Myocyte (in vitro differentiated cells): ENCODE measurements around the gene B9D2. TPM values are rescaled to one million over a fixed set of nuclear protein-coding genes. Genes with fewer than 3 reads are reported as not detected.

ENCODE experiments used
- DNase-seq: peaks from one replicate; pipeline ENCODE4 v3.0.0-alpha.2; 2012; ENCODE audit warnings: low read depth
- total RNA-seq: library from RNA; depleted of rRNA; stranded (reverse); fragments of >200 nt; gene quantifications from 2 replicates; pipeline ENCODE4 v1.2.3, GENCODE V29; 2014

Gene B9D2
- total RNA-seq, 1 donor from 2014 or later, result 3.5 TPM

DNA sequence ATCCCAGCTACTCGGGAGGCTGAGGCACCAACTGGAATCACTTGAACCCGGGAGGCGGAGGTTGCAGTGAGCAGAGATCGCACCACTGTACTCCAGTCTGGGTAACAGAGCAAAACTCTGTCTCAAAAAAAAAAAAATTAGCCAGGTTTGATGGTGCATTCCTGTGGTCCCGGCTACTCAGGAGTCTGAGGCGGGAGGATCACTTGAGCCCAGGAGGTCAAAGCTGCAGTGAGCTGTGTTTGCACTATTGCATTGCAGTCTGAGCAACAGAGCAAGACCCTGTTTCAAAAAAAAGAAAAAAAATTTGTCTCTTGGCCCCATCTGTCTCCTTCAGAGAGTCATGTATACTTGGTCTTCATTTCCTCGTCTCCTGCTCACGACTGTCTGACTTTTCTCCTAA lies 52.3 kb downstream of the B9D2 start:
- no peak for DNase-seq

DNA sequence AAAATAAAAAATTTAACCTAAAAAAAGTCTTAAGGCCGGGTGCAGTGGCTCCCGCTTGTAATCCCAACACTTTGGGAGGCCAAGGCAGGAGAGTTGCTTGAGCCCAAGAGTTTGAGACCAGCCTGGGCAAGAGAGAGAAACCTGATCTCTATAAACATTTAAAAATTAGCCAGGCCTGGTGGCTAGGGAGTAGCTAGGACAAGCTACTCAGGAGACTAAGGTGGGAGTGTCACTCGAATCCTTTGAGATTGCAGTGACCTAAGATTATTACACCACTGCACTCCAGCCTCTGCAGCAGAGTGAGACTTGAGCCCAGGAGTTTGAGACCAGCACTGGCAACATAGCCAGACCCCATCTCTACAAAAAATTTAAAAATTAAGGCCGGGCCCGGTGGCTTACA lies 52.9 kb downstream of the B9D2 start:
- no peak for DNase-seq

DNA sequence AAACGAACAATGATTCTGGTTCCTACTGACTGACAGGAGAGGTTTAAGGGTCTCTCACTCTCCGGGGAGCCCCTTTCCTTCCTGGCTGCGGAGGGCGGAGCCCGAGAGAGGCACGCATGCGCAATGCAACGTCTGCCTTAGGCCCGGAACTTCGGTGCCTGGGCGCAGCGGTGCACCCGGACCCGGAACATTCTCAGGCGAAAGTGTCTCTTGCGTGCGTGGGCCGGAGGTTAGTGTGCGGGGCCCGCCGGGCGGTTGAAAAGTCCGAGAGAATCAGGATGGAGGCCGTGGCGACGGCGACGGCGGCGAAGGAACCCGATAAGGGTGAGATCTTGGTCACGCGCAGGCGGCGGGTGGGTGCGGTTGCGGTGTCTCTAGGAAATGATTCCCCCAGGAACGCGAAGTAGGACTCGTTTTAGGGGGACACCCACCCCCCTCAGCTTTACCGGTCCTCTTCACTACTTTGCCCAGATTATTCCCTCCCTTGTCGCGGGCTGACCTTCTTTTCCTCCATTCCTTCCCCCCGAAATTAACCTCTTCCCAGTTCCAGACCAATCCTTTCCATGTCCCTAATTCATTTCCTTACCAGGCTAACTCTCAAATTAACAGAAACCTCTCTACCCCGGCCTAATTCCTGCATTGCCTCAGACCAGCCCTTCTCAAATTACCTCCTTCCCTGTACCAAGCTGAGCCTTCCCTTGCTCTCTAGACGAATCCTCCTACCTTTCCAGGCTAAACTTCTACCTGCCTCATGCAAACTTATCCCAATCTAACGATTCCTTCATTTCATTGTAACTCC lies 53.7 kb downstream of the B9D2 start, which contains the start of gene CCDC97:
TSS of gene CCDC97 (plus strand) at position 140 of the 799 bp plus-strand sequence. CDS start at position 279, 139 bp downstream.
- DNase-seq, result peak; percentile 91

DNA sequence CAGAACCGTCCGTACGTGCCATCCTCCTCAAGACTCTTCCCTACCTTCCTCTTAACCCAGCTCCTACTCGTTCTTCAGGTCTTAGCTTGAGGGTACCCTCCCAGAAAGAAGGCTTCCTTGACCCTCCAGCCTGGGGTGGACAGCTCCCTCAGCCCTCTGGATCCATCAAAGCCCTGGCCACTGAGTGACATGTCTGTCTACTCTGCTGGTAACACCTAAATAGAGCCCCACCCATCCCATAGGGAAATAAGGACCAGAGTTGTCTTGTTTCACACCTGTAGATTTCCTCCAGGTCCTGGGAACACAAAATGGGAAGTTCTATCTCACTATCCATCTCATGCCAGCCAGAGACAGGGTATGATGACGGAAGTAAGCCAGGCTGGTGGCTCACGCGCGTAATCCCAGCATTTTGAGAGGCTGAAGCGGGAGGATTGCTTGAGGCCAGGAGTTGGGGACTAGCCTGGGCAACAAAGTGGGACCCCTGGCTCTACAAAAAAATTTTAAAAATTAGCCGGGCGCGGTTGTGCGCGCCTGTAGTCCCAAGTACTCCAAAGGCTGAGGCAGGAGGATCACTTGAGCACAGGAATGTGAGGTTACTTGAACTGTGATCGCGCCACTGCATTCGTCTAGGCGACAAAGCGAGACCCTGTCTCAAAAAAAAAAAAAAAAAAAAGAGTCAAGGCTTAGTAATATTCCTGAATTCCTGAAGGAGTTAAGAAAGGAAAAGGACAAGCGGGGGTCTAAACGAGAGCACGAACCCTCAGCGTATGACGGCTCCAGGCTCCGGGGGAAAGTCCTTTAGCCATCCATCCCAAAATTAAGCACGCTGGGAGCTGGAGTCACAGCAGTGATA lies 54.5 kb downstream of the B9D2 start:
- DNase-seq, result peak; percentile 24

DNA sequence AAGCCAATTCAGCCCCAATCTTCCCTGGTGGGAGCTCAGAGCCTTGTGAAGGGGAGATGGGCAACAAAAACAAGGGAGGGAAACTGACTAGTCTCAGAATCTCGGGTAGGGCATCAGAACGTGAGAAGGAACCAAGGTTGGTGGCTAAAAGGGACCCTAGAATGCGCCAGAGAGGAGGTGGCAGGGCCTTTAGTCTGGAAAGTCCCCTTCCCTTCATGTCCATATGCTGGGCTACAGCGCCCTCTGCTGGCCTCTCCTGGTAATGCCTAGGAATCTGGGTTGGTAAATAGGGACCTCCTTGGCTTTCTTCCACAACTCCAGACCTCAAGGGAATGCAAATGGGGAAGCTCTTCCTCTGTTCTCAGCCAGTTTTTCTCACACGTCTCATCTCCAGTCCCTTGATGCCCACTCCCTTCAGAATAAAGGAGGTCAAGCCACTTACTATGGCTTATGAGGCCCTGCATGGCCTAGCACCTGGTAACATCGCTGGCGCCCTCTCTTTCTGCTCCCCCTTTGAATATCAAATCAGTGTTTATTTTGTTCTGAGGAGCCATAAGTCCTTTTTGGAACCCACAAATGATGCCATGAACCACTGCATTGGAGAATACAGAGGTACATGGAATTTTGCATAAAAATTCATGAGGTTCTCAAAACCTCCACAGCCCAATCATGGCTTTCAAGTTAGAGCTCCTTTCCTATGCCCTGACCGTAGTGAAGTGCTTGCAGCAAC lies 55.3 kb downstream of the B9D2 start:
- DNase-seq, result peak; percentile 97

DNA sequence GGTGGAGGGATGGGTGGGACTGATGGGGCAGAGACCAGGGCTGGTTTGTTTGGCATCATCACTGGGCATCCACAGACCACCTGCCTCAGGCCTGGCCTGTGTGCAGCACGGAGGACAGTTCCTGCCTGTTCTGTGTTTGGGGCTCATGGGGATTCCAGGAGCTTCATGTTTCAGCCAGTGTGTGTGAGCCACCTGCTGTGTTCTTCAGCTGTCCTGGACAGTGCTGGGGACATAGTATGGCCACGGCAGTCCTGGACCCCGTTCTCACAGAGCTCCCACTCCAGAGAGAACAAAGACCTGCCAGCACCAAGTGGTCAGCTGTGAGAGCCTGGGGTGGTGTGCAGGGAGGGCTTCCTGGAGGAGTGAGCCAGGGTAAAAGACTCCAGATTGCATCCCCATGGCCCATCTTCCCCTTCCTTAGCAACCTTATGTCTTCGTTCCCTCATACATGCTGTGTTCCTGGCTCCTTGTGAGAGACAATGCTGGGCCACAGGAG lies 55.9 kb downstream of the B9D2 start:
- DNase-seq, result peak; percentile 90

DNA sequence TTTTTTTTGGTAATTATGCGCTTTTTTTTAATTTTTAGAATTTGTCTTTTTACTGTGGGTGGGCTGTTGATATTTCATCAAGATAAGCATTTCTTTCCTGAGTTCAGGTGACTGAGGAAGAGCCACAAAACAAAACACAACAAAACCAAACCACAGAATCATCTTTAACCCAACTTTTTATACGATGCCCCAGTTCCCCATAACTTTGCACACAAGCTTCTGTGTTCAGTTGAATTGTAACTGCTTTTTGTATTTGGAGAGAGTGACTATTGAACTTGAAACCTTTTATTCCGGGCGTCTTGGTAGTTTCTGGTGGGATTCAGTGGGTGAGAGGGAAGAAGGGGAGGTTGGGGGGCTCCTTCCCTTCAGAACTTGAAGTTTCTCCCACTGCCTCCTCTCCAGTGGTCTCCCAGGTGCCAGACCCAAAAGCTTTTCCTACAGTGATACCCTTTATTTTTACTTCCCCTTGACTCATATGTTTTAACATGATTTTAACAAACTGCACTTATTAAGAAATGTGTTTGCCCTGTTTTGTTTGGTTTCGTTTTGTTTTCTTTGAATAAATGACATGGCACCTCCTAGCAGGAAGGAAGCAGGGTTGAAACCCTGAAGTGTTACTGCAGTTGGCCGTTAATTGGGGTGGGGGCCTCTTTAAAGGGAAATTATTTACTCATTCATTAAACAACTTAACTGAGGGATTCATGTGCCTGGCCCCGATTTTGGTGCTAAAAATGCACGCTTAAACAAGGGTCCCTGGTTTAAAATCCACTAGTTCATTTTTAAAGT lies 56.7 kb downstream of the B9D2 start:
- no peak for DNase-seq

DNA sequence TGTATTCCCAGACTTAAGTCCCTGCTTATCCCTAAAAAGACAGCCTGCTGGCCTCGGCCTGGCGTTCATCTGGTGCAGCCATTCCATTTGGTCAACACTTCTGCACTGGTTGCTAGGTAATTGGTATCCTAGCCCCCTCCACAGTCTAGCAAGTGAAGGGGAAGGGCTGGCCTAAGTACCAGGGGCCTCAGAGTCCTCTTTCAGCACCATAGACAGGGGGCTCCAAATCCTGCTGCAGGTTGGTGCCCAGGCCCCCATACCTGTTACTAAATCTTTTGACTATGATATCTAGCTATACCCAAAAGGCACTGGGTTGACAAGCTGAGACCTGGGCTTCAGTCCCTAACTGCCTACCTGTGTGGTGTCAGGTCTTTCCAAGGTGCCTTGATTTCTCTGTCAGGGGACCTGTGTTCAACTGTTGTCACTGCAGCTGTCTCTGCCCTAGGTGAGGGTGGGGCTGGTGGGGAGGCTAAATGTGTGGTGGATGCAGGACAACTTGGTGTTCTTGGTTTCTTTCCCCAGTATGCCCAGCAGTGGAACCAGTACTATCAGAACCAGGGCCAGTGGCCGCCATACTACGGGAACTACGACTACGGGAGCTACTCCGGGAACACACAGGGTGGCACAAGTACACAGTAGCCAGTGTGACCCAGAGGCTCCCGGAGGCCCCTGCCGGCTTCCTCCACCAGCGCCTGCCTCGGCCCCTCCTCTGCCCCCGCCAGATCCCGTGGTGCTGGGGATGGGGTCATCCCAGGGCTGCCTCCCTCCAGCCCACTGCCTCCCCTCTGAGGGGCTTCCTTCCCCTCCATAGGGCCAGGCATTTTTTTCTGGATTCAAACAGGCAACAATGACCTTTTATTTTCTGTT lies 57.8 kb downstream of the B9D2 start:
- DNase-seq, result no peak

DNA sequence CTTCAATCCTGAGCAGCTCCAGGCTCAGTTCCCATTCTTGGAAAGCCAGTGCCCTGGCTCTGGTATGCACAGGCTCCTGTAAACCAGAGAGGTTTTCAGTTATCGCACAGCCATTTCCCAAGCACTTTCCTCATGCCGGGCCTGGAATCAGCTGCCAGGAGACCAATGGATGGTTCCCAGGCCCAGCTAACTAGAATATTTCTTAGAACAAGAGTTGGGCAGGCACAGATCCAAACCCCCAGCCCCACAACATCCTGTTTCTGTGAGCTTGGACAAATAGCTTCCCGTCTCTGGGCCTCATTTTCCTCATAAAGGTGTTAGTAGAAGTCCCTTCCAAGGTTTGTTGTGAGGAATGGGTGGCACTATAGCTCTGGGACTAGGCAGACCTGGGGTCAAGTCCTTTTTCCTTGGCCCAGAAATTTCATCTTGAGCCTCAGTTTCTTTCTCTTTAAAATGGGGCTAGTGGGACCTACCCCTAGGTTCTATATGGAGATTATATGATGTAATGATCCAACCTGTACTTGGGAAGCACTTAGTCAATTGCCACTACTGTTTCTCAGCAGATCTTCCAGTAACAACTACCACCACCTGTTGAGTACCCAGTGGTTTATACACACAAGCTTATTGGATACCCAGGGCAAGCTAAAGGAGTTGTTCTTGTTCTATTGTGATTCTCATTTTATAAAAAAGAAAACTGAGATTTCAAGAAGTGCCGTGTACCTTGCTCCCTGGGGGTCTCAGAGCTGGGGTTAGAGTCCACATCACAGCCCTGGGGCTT lies 59.1 kb downstream of the B9D2 start:
- no peak for DNase-seq

Other genes starting within 250 kb of the B9D2 start
- gene CYP2F1, start 249.7 kb downstream of the B9D2 start, total RNA-seq, result not detected in 2 replicates
- gene CYP2S1, start 170.9 kb downstream of the B9D2 start, total RNA-seq, result not detected in 2 replicates
- 24.8 and 27.0 TPM in 2 replicates for gene AXL, start 144.9 kb downstream of the B9D2 start, total RNA-seq
- 78.6 and 81.4 TPM in 2 replicates for gene HNRNPUL1, start 99.8 kb downstream of the B9D2 start, total RNA-seq
- 16.0 and 17.4 TPM in 2 replicates for gene CCDC97, start 54.0 kb downstream of the B9D2 start, total RNA-seq
- 12.3 and 17.1 TPM in 2 replicates for gene TGFB1, start 10.2 kb downstream of the B9D2 start, total RNA-seq
- gene TMEM91, start 12.4 kb upstream of the B9D2 start, total RNA-seq, result 0.59 and 1.7 TPM in 2 replicates
- gene EXOSC5, start 33.2 kb upstream of the B9D2 start, total RNA-seq, result 22.2 and 35.4 TPM in 2 replicates
- 53.4 and 77.7 TPM in 2 replicates for gene BCKDHA, start 33.7 kb upstream of the B9D2 start, total RNA-seq
- gene B3GNT8, start 63.2 kb upstream of the B9D2 start, total RNA-seq, result not detected in 2 replicates
- 36.2 and 43.2 TPM in 2 replicates for gene DMAC2, start 75.8 kb upstream of the B9D2 start, total RNA-seq
- not detected in 2 replicates for gene ERICH4, start 79.0 kb upstream of the B9D2 start, total RNA-seq
- not detected in 2 replicates for gene CEACAM21, start 212.0 kb upstream of the B9D2 start, total RNA-seq